Measurements from ENCODE around the gene IPO4. TPM values are rescaled to one million over a fixed set of nuclear protein-coding genes. Genes with fewer than 3 reads are reported as not detected.

The IPO4 gene
- total and polyA plus RNA-seq, 10 of the 15 experiments (the other 5 are each of a cell fraction or from before 2014, with no cell fraction given), result 7.8 to 139 (median 37.6) TPM

DNA sequence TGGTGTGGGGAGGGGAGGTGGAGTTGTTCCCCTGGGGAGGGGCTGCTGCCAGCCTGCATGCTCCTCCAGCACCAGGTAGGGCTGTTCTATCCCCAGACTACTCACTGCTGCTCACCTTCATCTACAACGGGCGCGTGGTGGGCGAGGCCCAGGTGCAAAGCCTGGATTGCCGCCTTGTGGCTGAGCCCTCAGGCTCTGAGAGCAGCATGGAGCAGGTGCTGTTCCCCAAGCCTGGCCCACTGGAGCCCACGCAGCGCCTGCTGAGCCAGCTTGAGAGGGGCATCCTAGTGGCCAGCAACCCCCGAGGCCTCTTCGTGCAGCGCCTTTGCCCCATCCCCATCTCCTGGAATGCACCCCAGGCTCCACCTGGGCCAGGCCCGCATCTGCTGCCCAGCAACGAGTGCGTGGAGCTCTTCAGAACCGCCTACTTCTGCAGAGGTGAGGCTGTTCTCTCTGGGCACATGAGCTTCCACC, 24.1 kb downstream of the IPO4 start:
- no peak overlapping the region for H2AFZ ChIP-seq (ENCODE audit: control insufficient read depth, low read depth, low read length)
- peak overlapping the region; percentile 17; the same call in 1 of the 2 replicates for H3K9ac ChIP-seq (ENCODE audit: control insufficient read depth, insufficient read depth, low read length)
- intact Hi-C loops (cut with micrococcal nuclease; ENCODE audit: unreplicated experiment), result no loop called here
- H3K27ac ChIP-seq (ENCODE audit: control insufficient read depth, insufficient read depth), result no peak overlapping the region
- DNase-seq (ENCODE audit: low read depth, low spot score) (no peak), ATAC-seq (no peak), FAIRE-seq (no peak)
- peaks cover 38% of the 10 kb centered on the region for H3K4me1 ChIP-seq (ENCODE audit: control insufficient read depth, insufficient read depth, low read length)
- in situ Hi-C loops (cut with MboI), result no loop called here
- peaks cover 34 to 54% of the 10 kb centered on the region in 2 experiments for H3K36me3 ChIP-seq (ENCODE audit: control insufficient read depth in 2 of 2, insufficient read depth in 2 of 2, low read length in 1 of 2)
- no peak for TF ChIP-seq HDAC6 (IDR thresholded peaks at IDR 0.05; ENCODE audit: unreplicated experiment)
- no peak for TF ChIP-seq ZBED1 (IDR thresholded peaks at IDR 0.05; ENCODE audit: borderline replicate concordance)
- TF ChIP-seq POU2F2 (IDR thresholded peaks at IDR 0.05; ENCODE audit: borderline replicate concordance, low read depth, low read length), result 0 out of 3 replicates have a peak, but pooled peaks have one; percentile 11
- TF ChIP-seq POLR2A (IDR thresholded peaks at IDR 0.05; ENCODE audit: low read depth, low read length), result peak; percentile 44; the same call in 1 of the 2 replicates
- no peak for TF ChIP-seq SIN3A (IDR thresholded peaks at IDR 0.05; ENCODE audit: low read depth, low read length)
- no peak for TF ChIP-seq CHD1 (IDR thresholded peaks at IDR 0.05; ENCODE audit: low read depth, low read length)
- TF ChIP-seq, protein P1, sequence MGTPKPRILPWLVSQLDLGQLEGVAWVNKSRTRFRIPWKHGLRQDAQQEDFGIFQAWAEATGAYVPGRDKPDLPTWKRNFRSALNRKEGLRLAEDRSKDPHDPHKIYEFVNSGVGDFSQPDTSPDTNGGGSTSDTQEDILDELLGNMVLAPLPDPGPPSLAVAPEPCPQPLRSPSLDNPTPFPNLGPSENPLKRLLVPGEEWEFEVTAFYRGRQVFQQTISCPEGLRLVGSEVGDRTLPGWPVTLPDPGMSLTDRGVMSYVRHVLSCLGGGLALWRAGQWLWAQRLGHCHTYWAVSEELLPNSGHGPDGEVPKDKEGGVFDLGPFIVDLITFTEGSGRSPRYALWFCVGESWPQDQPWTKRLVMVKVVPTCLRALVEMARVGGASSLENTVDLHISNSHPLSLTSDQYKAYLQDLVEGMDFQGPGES (IDR thresholded peaks at IDR 0.05), result no peak
- peak; percentile 11; the same call in 1 of the 2 replicates for TF ChIP-seq POLR2AphosphoS5 (IDR thresholded peaks at IDR 0.05; ENCODE audit: low read length)
- TF ChIP-seq SMARCA5 (IDR thresholded peaks at IDR 0.05), result no peak
- no peak for TF ChIP-seq MTA2 (IDR thresholded peaks at IDR 0.05; ENCODE audit: low read depth)
- TF ChIP-seq ESRRA (IDR thresholded peaks at IDR 0.05; ENCODE audit: low read length), result no peak
- TF ChIP-seq EGR1 (IDR thresholded peaks at IDR 0.05; ENCODE audit: borderline replicate concordance in 1 of 2, low read depth in 2 of 2, low read length in 2 of 2), result no peak
- TF ChIP-seq HCFC1 (IDR thresholded peaks at IDR 0.05; ENCODE audit: low read length), result no peak
- TF ChIP-seq, protein P2, sequence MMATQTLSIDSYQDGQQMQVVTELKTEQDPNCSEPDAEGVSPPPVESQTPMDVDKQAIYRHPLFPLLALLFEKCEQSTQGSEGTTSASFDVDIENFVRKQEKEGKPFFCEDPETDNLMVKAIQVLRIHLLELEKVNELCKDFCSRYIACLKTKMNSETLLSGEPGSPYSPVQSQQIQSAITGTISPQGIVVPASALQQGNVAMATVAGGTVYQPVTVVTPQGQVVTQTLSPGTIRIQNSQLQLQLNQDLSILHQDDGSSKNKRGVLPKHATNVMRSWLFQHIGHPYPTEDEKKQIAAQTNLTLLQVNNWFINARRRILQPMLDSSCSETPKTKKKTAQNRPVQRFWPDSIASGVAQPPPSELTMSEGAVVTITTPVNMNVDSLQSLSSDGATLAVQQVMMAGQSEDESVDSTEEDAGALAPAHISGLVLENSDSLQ (IDR thresholded peaks at IDR 0.05), result no peak
- no peak for TF ChIP-seq BMI1 (IDR thresholded peaks at IDR 0.05; ENCODE audit: borderline replicate concordance)
- no peaks in the 10 kb centered on the region for H3K27me3 ChIP-seq (replicated peaks in 1 of 2; ENCODE audit: control insufficient read depth in 2 of 2, insufficient read depth in 2 of 2, low read length in 1 of 2)
- H3K9me3 ChIP-seq (replicated peaks; ENCODE audit: control insufficient read depth, insufficient read depth, low read length), result no peaks in the 10 kb centered on the region
- no peaks in the 10 kb centered on the region for H4K20me1 ChIP-seq (ENCODE audit: control insufficient read depth, insufficient read depth)
- RAD21 ChIA-PET (ENCODE audit: unreplicated experiment), result no interaction called here
- CTCF ChIA-PET, result no interaction called here
- POLR2A ChIA-PET, result interaction anchor here (0.6 to 1.0 kb wide), 5 partner anchors 14 to 69 kb away, joined by 3 to 9 read pairs (median 3); partner anchors contain the start of gene PSME2
- SMC1A ChIA-PET (ENCODE audit: uncharacterized antibody, unreplicated experiment), result no interaction called here
- no peak overlapping the region; the same call in 1 of the 2 replicates for H3K4me3 ChIP-seq
- no TSS peak for BruUV-seq (replicated peaks)
- peaks cover 43% of the 10 kb centered on the region for H3K79me2 ChIP-seq (ENCODE audit: control insufficient read depth, insufficient read depth, low read length)
- 98% methylated on average over 14 of the region's 14 CpGs for WGBS (ENCODE audit: insufficient coverage, insufficient replicate concordance, low lambda C conversion rate, missing lambda C conversion rate)
- H3K4me2 ChIP-seq (ENCODE audit: control insufficient read depth, insufficient read depth), result peak overlapping the region; percentile 90; the same call in 1 of the 2 replicates

Data from GM12878 (cell line).